T follicular helper cell (primary cell): ENCODE measurements around the gene PRR15L.

ENCODE experiments used
- DNase-seq: peaks from one replicate; pipeline ENCODE4 v3.0.0-alpha.2; 2020; ENCODE audit warnings: low read depth

PRR15L gene

GRCh38 chr17:47959825-47960655 is 2.4 kb upstream of the PRR15L start:
- DNase-seq, result no peak

- DNase-seq, result no peak
Measured at GRCh38 chr17:47956791-47957590, 692 bp downstream of the PRR15L start.

GRCh38 chr17:47955497-47956461 is 1.9 kb downstream of the PRR15L start:
- DNase-seq, result no peak

- no peak for DNase-seq
Measured at GRCh38 chr17:47953909-47954308, 3.8 kb downstream of the PRR15L start.

- DNase-seq, result no peak
Measured at GRCh38 chr17:47952171-47953021, 5.3 kb downstream of the PRR15L start.

- no peak for DNase-seq
Measured at GRCh38 chr17:47950448-47950847, 7.2 kb downstream of the PRR15L start.

GRCh38 chr17:47949946-47950345 is 7.7 kb downstream of the PRR15L start:
- DNase-seq, result no peak

GRCh38 chr17:47949197-47949759 is 8.4 kb downstream of the PRR15L start:
- DNase-seq, result peak; percentile 55

- no peak for DNase-seq
Measured at GRCh38 chr17:47948706-47949196, 8.9 kb downstream of the PRR15L start.

- peak; percentile 60 for DNase-seq
Measured at GRCh38 chr17:47946929-47947397, 10.7 kb downstream of the PRR15L start.

- DNase-seq, result no peak
Measured at GRCh38 chr17:47946516-47946915, 11.2 kb downstream of the PRR15L start.

- DNase-seq, result no peak
Measured at GRCh38 chr17:47945529-47946508, 11.9 kb downstream of the PRR15L start.

GRCh38 chr17:47945080-47945479 is 12.6 kb downstream of the PRR15L start:
- DNase-seq, result no peak

- DNase-seq, result no peak
Measured at GRCh38 chr17:47942568-47942967, 15.1 kb downstream of the PRR15L start.

GRCh38 chr17:47942096-47942510 is 15.6 kb downstream of the PRR15L start:
- no peak for DNase-seq

- peak; percentile 91 for DNase-seq
Measured at GRCh38 chr17:47941246-47942095, 16.2 kb downstream of the PRR15L start, which contains the start of gene PNPO. Gene PNPO (plus strand): TSS chr17:47941571. CDS start chr17:47941676, 105 bp downstream.

- DNase-seq, result no peak
Measured at GRCh38 chr17:47937941-47938340, 19.7 kb downstream of the PRR15L start.

GRCh38 chr17:47935961-47936360 is 21.7 kb downstream of the PRR15L start:
- no peak for DNase-seq
